Adrenal gland (tissue), 5 donors: ENCODE measurements around the gene HCN4.

ENCODE experiments used
- POLR2A ChIP-seq, 2 donors: fragments of 450-650 bp; IDR thresholded peaks; one replicate each; pipeline ENCODE4 v1.6.1; 2017; ENCODE audit warnings: antibody characterized with exemption in 2 of 2, mild to moderate bottlenecking in 2 of 2, moderate library complexity in 1 of 2
- TF ChIP-seq, protein P1 (sequence below), 6 experiments: fragments of 450-650 bp in 4 of 6; fragments of 200-600 bp in 2 of 6; sonication (generic) in 1 of 6; IDR thresholded peaks; 1 replicate in 5 of 6; 2 replicates in 1 of 6; pipeline versions ENCODE4 v1.5.1 to v1.8.0; 2016 to 2021; ENCODE audit warnings: antibody characterized with exemption in 6 of 6, mild to moderate bottlenecking in 2 of 6, moderate library complexity in 1 of 6
- donor health status: DM: no; HTN: no; CAD: no.

DNA sequence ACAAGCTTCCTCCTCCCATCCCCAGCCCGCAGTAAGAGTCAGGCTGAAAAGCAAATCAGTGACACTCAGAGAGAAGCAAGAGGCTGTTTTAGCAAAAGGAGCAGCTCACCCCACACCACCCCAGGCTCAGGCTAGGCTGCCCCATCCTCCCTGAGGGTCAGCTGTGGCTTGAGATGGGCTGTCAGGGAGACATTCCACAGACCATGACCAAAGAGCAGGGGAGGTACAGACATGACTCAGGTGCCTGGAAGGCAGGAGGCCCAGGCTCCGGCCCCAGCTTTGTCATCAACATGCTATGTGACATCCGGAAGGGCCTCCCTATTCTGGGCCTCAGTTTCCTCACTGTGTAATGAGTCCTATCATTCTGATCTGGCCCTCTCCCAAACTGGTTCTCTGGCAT, 24.7 kb downstream of the HCN4 start:
- TF ChIP-seq, protein P1, sequence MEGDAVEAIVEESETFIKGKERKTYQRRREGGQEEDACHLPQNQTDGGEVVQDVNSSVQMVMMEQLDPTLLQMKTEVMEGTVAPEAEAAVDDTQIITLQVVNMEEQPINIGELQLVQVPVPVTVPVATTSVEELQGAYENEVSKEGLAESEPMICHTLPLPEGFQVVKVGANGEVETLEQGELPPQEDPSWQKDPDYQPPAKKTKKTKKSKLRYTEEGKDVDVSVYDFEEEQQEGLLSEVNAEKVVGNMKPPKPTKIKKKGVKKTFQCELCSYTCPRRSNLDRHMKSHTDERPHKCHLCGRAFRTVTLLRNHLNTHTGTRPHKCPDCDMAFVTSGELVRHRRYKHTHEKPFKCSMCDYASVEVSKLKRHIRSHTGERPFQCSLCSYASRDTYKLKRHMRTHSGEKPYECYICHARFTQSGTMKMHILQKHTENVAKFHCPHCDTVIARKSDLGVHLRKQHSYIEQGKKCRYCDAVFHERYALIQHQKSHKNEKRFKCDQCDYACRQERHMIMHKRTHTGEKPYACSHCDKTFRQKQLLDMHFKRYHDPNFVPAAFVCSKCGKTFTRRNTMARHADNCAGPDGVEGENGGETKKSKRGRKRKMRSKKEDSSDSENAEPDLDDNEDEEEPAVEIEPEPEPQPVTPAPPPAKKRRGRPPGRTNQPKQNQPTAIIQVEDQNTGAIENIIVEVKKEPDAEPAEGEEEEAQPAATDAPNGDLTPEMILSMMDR (IDR thresholded peaks at IDR 0.05), result no peak
- no peak for TF ChIP-seq POLR2A (IDR thresholded peaks at IDR 0.05)
